ENCODE data around the gene ZC3H7A.
"Not testable (repeated sequence)": the region's sequence is repeated elsewhere in the genome, so short reads cannot be mapped to it uniquely, and the experiment has no call there.

The ZC3H7A gene

DNA sequence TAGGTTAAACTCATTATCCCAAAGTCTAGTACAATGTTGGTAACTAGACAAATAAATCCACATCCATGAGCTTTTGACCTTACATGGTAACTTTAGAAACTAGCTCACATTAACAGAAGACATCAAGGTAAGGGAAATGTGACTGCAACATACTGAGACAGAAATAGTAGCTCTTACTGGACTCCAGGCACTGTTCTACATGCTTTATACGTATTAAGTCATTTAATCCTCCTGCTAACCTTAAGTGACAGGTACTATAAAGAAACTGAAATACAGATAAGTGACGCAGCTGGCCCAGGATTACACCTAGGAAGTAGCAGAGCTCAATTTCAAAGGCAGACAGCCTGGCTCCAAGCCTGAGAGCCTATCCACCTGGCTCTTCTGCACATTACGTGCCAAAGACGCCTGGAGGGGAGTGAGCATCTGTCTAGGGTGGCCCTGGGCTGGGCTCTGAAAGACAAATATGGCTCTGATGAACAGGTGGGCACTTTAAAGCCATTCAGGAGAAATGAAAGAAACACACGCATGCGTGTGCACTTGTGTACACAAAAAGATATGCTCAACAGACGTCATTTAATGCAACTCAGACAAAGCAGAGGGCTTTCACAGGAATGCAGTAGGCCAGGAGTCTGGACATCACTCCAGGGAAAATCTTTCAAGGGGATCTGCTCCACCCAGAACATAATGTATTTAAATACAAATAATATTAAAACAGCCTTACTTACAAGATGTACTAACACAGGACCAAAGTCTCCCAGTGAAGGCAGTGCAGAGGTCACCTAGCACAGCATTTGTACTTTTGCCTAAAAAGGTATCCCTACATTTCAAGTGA is 4.4 kb downstream of the ZC3H7A start:
- peak overlapping the region; percentile 86 for H3K27ac Mint-ChIP-seq
- peaks cover 75% of the 10 kb centered on the region for H3K4me1 Mint-ChIP-seq
- peaks cover 17% of the 10 kb centered on the region for H3K36me3 Mint-ChIP-seq
- H3K4me3 Mint-ChIP-seq: peak overlapping the region; percentile 69
- no peaks in the 10 kb centered on the region for H3K9me3 Mint-ChIP-seq
- no peaks in the 10 kb centered on the region for H3K27me3 Mint-ChIP-seq

- H3K4me3 Mint-ChIP-seq: no peak overlapping the region
- H3K9me3 Mint-ChIP-seq: no peaks in the 10 kb centered on the region
- peak overlapping the region; percentile 80 for H3K27ac Mint-ChIP-seq
- H3K36me3 Mint-ChIP-seq: peaks cover 17% of the 10 kb centered on the region
- no peaks in the 10 kb centered on the region for H3K27me3 Mint-ChIP-seq
- H3K4me1 Mint-ChIP-seq: peaks cover 88% of the 10 kb centered on the region
Observed at GRCh38 chr16:11791144-11791828, 5.8 kb downstream of the ZC3H7A start.

GRCh38 chr16:11788914-11789313 is 8.1 kb downstream of the ZC3H7A start:
- no peak overlapping the region for H3K27ac Mint-ChIP-seq
- no peaks in the 10 kb centered on the region for H3K9me3 Mint-ChIP-seq
- peaks cover 8% of the 10 kb centered on the region for H3K36me3 Mint-ChIP-seq
- peaks cover 79% of the 10 kb centered on the region for H3K4me1 Mint-ChIP-seq
- H3K4me3 Mint-ChIP-seq: no peak overlapping the region
- H3K27me3 Mint-ChIP-seq: no peaks in the 10 kb centered on the region

- H3K4me3 Mint-ChIP-seq, H3K27ac Mint-ChIP-seq, H3K36me3 Mint-ChIP-seq, H3K9me3 Mint-ChIP-seq, H3K27me3 Mint-ChIP-seq: not testable (repeated sequence)
- peaks cover 76% of the 10 kb centered on the region for H3K4me1 Mint-ChIP-seq
Observed at GRCh38 chr16:11784980-11785599, 12.0 kb downstream of the ZC3H7A start.

GRCh38 chr16:11784381-11784780 is 12.7 kb downstream of the ZC3H7A start:
- not testable (repeated sequence) for H3K27ac Mint-ChIP-seq, H3K27me3 Mint-ChIP-seq, H3K36me3 Mint-ChIP-seq, H3K9me3 Mint-ChIP-seq
- Mint-ChIP-seq H3K4me1 (peaks cover 72% of the 10 kb centered on the region), H3K4me3 (peak overlapping the region; percentile 23)

- H3K4me1 Mint-ChIP-seq: peaks cover 71% of the 10 kb centered on the region
- H3K4me3 Mint-ChIP-seq: peak overlapping the region; percentile 89
- peak overlapping the region; percentile 100 for H3K27ac Mint-ChIP-seq
- H3K36me3 Mint-ChIP-seq: peaks cover 8% of the 10 kb centered on the region
- no peaks in the 10 kb centered on the region for H3K27me3 Mint-ChIP-seq
- H3K9me3 Mint-ChIP-seq: no peaks in the 10 kb centered on the region
Observed at GRCh38 chr16:11784038-11784369, 13.1 kb downstream of the ZC3H7A start.

DNA sequence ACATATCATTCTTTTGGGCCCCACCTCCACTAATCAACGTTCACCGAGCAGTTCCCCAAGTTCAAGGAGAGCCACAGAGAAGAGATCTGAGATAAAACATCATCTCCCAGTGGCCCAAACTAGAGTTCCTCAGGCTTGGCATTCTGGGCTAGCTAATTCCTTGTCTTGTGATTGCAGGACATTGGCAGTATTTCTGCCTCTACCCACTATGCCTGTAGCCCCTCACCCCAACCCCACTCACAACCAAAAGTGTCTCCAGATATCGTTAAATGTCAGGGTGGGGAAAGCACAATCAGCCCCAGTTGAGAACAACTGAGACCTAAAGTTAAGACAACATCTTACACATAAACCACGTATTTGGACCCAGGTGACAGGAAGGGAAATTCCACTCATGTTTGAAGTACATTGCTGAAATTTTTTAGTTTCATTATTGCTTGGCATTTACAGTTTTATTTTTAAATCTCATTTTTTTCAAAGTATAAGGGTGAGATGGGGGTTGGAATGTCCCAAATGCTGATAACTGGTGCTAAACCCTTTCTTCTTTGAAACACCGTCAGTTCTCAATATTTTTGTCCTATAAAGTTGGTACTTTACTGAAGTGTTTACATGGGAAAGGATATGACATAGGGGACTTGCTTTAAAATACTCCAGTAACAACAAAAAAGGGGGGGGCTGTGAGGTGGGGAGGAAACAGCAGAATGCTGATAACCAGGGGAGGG is 13.6 kb downstream of the ZC3H7A start:
- H3K4me1 Mint-ChIP-seq: peaks cover 66% of the 10 kb centered on the region
- H3K27me3 Mint-ChIP-seq: no peaks in the 10 kb centered on the region
- H3K27ac Mint-ChIP-seq: peak overlapping the region; percentile 100
- H3K36me3 Mint-ChIP-seq: peaks cover 8% of the 10 kb centered on the region
- peak overlapping the region; percentile 89 for H3K4me3 Mint-ChIP-seq
- H3K9me3 Mint-ChIP-seq: no peaks in the 10 kb centered on the region

DNA sequence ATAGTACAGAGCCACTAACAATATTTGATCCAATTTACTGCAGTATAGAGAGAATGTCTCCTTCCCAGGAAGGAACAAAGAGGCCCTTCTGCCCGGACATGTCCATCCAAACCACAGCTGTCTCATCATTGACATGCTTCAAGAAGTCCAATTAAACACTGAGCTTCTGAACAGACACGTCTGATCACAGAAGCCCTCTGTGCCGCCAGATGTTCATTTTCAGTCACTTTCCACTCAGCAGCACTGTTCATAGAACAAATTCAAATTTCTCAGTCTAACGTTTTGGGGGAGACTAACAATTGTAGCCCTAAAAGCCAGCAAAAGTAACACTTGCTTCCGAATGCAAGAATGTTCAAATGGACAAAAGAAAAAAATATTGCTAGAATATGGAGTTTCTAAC is 15.3 kb downstream of the ZC3H7A start:
- no peaks in the 10 kb centered on the region for H3K27me3 Mint-ChIP-seq
- H3K9me3 Mint-ChIP-seq: no peaks in the 10 kb centered on the region
- peak overlapping the region; percentile 84 for H3K27ac Mint-ChIP-seq
- H3K4me1 Mint-ChIP-seq: peaks cover 51% of the 10 kb centered on the region
- H3K36me3 Mint-ChIP-seq: peaks cover 4% of the 10 kb centered on the region
- peak overlapping the region; percentile 39 for H3K4me3 Mint-ChIP-seq

GRCh38 chr16:11780991-11781680 is 15.9 kb downstream of the ZC3H7A start:
- no peak overlapping the region for H3K4me3 Mint-ChIP-seq
- peaks cover 4% of the 10 kb centered on the region for H3K36me3 Mint-ChIP-seq
- peaks cover 44% of the 10 kb centered on the region for H3K4me1 Mint-ChIP-seq
- H3K9me3 Mint-ChIP-seq: no peaks in the 10 kb centered on the region
- no peaks in the 10 kb centered on the region for H3K27me3 Mint-ChIP-seq
- peak overlapping the region; percentile 94 for H3K27ac Mint-ChIP-seq

DNA sequence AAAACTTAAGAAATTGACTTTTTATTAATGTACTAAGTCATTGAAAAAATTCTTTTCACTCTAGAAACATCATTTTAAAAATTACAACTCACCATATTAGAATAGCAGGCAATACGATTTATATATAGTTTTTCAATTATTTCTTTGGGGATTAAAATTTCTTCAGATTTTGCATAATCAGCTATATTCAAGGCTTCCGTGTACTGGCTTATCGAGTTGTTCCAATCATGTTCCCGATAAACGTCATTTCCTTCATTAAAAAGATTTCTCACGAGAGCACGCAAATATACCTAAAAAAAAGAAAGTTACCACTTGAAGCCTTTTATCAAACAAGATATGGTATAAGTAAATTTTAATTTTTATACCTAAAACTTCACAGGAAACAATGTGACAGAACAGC is 18.0 kb downstream of the ZC3H7A start:
- no peaks in the 10 kb centered on the region for H3K27me3 Mint-ChIP-seq
- no peak overlapping the region for H3K4me3 Mint-ChIP-seq
- no peaks in the 10 kb centered on the region for H3K9me3 Mint-ChIP-seq
- H3K36me3 Mint-ChIP-seq: peaks cover 7% of the 10 kb centered on the region
- H3K27ac Mint-ChIP-seq: no peak overlapping the region
- H3K4me1 Mint-ChIP-seq: peaks cover 38% of the 10 kb centered on the region

DNA sequence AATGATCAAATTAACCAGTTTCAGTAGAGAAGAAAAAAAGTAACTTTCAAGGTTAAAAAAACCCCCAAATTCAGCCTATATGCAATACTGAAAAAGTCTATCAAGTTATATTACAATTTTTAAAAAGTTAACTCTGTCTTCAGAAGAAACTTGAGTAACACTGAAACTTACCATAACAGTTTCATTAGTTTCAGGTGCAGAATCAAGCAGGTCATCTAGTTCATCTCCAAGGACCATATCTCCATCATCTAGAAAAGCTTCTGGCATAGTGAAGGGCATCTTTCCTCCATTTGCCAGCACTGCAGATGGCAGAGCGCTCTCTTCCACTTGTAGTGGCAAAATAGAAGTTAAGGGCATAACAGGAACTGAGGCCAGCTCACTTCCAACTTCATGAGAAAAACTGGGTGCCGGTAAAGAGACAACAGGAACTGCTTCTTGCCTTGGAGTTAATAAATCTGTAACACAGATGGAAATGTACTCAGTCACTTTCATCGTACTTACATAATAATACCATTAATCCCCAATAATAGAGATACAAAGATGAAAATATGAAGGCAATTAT is 22.9 kb downstream of the ZC3H7A start:
- no peak overlapping the region for H3K27ac Mint-ChIP-seq
- H3K27me3 Mint-ChIP-seq: no peaks in the 10 kb centered on the region
- peaks cover 7% of the 10 kb centered on the region for H3K36me3 Mint-ChIP-seq
- H3K4me1 Mint-ChIP-seq: peaks cover 10% of the 10 kb centered on the region
- no peaks in the 10 kb centered on the region for H3K9me3 Mint-ChIP-seq
- H3K4me3 Mint-ChIP-seq: no peak overlapping the region

DNA sequence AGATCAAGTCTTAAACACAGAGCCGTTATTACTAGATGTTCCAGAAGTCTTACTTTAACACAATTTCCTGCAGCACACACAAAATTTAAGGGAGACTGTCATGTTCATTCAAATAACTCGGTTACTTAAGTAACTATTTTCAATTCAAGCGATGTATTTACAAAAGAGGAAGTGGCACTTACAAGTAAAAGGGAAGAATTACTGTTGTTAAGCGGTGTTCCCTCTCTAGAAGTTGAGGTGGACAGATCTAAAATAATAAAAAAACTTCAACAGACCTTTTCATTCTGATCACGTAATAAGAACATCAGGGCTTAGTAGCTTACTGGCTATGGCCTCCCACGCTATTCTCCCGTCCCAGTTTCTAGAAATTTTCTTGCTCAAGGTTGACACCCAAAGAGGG is 28.2 kb downstream of the ZC3H7A start:
- H3K36me3 Mint-ChIP-seq: peaks cover 13% of the 10 kb centered on the region
- H3K27ac Mint-ChIP-seq: peak overlapping the region; percentile 77
- no peaks in the 10 kb centered on the region for H3K27me3 Mint-ChIP-seq
- H3K4me1 Mint-ChIP-seq: peaks cover 13% of the 10 kb centered on the region
- H3K4me3 Mint-ChIP-seq: peak overlapping the region; percentile 40
- no peaks in the 10 kb centered on the region for H3K9me3 Mint-ChIP-seq

DNA sequence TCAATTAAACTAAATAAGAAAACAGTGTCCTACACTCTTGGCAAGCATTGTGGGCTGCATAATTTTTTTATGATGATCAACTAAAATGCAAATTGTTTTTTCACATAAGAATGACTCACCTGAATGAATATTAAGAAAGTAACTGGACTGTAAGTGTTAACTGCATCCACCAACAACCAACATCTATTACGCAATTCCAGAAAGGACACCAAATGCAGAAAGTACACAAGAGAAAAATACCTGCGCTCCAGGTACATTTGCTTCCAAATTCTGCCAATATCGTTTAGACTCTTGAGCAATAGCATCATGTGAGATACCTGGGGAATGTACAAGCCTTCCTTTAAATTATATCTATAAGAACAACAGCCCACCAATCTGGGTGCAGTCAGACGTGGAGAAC is 34.6 kb downstream of the ZC3H7A start:
- no peaks in the 10 kb centered on the region for H3K27me3 Mint-ChIP-seq
- H3K4me1 Mint-ChIP-seq: no peaks in the 10 kb centered on the region
- peaks cover 24% of the 10 kb centered on the region for H3K36me3 Mint-ChIP-seq
- no peak overlapping the region for H3K4me3 Mint-ChIP-seq
- H3K9me3 Mint-ChIP-seq: no peaks in the 10 kb centered on the region
- H3K27ac Mint-ChIP-seq: peak overlapping the region; percentile 74

GRCh38 chr16:11759997-11760396 is 37.1 kb downstream of the ZC3H7A start:
- Mint-ChIP-seq H3K9me3 (no peaks in the 10 kb centered on the region), H3K36me3 (peaks cover 24% of the 10 kb centered on the region), H3K27me3 (no peaks in the 10 kb centered on the region), H3K4me1 (no peaks in the 10 kb centered on the region), H3K27ac (peak overlapping the region; percentile 38), H3K4me3 (no peak overlapping the region)

All from activated naive CD4-positive, alpha-beta T cell treated with anti-CD3 and anti-CD28 coated beads, Interleukin-2, amount 50 U/mL, for 24 hours (primary cell).